ENCODE measurements around the gene ACOX2.
"Not testable (repeated sequence)": the region's sequence is repeated elsewhere in the genome, so short reads cannot be mapped to it uniquely, and the experiment has no call there.

ACOX2 gene

DNA sequence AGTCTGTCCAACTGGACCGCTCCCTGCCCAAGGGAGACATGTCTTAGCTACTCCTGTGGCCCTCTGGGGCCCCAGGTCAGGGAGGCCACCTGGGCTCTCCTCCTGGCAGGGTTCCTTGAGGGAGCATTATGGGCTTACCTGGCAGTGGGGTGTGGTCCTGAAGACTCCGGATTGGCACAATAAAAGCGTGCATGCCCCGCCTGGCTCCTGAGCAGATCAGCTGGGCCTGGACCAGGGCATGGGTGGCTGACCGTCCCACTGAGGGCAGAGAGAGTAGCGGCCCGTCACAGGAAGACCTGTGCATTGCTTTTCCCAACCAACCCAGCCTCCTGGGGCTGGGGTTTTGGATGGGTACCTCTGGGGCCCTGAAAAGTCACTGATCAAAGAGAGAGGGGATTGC, 5.4 kb downstream of the ACOX2 start:
- Histone ChIP-seq H3K4me1 (ENCODE audit: control insufficient read depth, insufficient read depth, low read length) (peaks cover 28% of the 10 kb centered on the region), H3K36me3 (ENCODE audit: control insufficient read depth, insufficient read depth, low read length, severe bottlenecking) (peaks cover 53% of the 10 kb centered on the region), H3K27me3 (replicated peaks; ENCODE audit: control insufficient read depth, insufficient read depth, low read length) (no peaks in the 10 kb centered on the region), H3K9ac (ENCODE audit: low read length) (no peak overlapping the region), H3K9me3 (ENCODE audit: control insufficient read depth, low read length) (no peaks in the 10 kb centered on the region), H3K4me3 (ENCODE audit: low read length) (no peak overlapping the region)
- DNase-seq (ENCODE audit: low read depth), result no peak

DNA sequence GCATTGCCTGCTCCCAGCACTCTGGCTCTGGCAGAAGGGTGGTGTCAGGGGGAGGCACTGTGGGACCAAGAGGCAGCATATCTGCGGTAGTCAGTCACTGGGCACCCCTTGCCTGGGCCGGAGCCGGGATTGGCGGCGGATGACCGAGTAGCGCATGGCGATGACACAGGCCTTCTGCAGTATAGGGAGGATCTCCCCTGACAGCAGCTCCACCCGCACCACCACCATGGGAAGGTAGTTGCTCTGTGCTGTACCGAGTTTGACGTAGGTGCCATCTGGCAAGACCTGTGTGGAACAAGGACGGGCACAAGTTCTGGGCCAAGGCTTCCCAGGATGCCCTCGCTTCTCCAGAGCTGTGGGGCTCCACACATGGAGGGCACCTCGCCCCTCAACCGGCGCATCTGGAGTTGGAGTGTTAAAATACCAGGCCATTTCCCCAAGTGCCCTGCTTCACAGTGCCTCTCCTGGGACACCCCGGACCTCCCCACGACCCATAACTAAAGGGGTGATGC, 6.6 kb downstream of the ACOX2 start:
- no peak for DNase-seq (ENCODE audit: low read depth)
- Histone ChIP-seq H3K4me1 (ENCODE audit: control insufficient read depth, insufficient read depth, low read length) (peaks cover 22% of the 10 kb centered on the region), H3K9me3 (ENCODE audit: control insufficient read depth, low read length) (no peaks in the 10 kb centered on the region), H3K9ac (ENCODE audit: low read length) (no peak overlapping the region), H3K36me3 (ENCODE audit: control insufficient read depth, insufficient read depth, low read length, severe bottlenecking) (peaks cover 61% of the 10 kb centered on the region), H3K27me3 (replicated peaks; ENCODE audit: control insufficient read depth, insufficient read depth, low read length) (no peaks in the 10 kb centered on the region), H3K4me3 (ENCODE audit: low read length) (no peak overlapping the region)

DNA sequence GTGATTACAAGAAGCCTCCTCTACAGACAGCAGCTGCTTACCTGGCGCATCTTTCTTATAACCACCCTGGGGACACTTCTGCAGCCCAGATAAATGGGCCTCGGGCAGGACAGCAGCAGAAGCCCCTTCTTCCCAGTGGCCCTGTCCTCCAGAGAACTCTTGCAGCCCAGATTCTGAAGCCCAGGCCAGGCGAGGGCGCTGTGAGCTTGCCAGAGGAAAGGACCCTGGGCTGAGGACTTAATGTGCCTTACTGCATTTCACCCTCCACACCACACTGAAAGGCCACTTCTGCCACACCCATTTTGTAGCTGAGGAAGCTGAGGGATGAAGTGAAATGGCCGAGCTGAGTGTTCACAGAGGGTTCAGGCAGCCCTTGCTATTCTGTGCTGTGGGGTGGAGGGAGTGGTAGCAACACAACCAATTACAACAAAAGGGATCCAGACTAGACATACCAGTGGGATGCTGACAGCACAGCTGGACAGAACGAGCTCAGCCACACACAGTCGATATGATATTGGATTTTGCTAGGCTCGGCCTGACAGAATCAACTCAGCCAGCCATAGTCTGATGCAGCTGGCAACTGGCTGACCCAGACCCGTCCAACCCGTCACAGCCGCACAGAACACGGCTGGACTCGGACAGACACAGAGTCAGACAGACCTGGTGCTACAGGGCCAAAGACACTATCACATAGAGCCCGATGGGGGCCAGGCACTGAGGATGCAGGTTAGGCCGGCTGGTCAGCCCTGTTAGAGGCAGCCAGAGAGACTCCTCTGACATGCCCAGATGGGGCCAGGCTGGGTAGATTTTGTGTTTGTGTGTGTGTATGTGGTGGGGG, 7.3 kb downstream of the ACOX2 start:
- Histone ChIP-seq H3K9ac (ENCODE audit: low read length) (no peak overlapping the region), H3K4me3 (ENCODE audit: low read length) (no peak overlapping the region), H3K9me3 (ENCODE audit: control insufficient read depth, low read length) (no peaks in the 10 kb centered on the region), H3K27me3 (replicated peaks; ENCODE audit: control insufficient read depth, insufficient read depth, low read length) (no peaks in the 10 kb centered on the region), H3K4me1 (ENCODE audit: control insufficient read depth, insufficient read depth, low read length) (peaks cover 19% of the 10 kb centered on the region), H3K36me3 (ENCODE audit: control insufficient read depth, insufficient read depth, low read length, severe bottlenecking) (peaks cover 64% of the 10 kb centered on the region)
- DNase-seq (ENCODE audit: low read depth), result peak; percentile 32

DNA sequence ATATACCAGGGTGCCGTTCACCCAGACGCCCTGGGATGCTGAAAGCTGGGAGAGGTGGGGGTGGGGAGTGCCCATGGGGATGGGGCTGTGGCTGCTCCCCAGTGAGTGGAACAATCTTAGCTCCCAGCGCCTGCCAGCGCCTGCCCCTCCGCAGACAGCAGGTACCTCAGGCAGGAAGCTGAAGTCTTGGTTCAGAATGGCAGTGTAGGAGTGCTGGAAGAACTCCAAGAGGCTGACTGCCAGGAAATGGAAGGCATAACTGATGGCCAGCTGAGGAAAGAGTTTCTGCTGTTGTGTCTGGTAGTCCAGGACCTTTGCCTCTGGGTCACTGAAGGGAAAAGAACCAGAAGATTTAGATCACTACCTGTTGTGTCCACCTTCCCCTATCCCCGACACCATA, 8.4 kb downstream of the ACOX2 start:
- Histone ChIP-seq H3K9ac (ENCODE audit: low read length) (no peak overlapping the region), H3K36me3 (ENCODE audit: control insufficient read depth, insufficient read depth, low read length, severe bottlenecking) (peaks cover 65% of the 10 kb centered on the region), H3K4me1 (ENCODE audit: control insufficient read depth, insufficient read depth, low read length) (peaks cover 19% of the 10 kb centered on the region), H3K4me3 (ENCODE audit: low read length) (no peak overlapping the region), H3K27me3 (replicated peaks; ENCODE audit: control insufficient read depth, insufficient read depth, low read length) (no peaks in the 10 kb centered on the region), H3K9me3 (ENCODE audit: control insufficient read depth, low read length) (no peaks in the 10 kb centered on the region)
- DNase-seq (ENCODE audit: low read depth), result peak; percentile 29

DNA sequence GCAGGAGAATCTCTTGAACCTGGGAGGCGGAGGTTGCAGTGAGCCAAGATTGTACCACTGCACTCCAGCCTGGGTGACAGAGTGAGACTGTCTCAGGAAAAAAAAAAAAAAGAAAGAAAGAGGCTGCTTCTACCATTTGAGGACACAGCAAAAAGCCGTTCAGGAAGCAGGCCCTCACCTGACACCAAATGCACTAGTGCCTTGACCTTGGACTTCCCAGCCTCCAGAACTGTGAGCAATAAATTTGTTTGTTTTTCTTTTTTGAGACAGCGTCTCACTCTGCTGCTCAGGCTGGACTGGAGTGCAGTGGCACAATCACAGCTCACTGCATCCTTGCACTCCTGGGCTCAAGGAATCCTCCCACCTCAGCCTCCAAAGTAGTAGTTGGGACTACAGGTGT, 9.6 kb downstream of the ACOX2 start:
- H3K4me3 ChIP-seq (ENCODE audit: low read length); H3K27me3 ChIP-seq (replicated peaks; ENCODE audit: control insufficient read depth, insufficient read depth, low read length); H3K9ac ChIP-seq (ENCODE audit: low read length); H3K9me3 ChIP-seq (ENCODE audit: control insufficient read depth, low read length); DNase-seq (ENCODE audit: low read depth): not testable (repeated sequence)
- peaks cover 17% of the 10 kb centered on the region for H3K4me1 ChIP-seq (ENCODE audit: control insufficient read depth, insufficient read depth, low read length)
- peaks cover 70% of the 10 kb centered on the region for H3K36me3 ChIP-seq (ENCODE audit: control insufficient read depth, insufficient read depth, low read length, severe bottlenecking)

DNA sequence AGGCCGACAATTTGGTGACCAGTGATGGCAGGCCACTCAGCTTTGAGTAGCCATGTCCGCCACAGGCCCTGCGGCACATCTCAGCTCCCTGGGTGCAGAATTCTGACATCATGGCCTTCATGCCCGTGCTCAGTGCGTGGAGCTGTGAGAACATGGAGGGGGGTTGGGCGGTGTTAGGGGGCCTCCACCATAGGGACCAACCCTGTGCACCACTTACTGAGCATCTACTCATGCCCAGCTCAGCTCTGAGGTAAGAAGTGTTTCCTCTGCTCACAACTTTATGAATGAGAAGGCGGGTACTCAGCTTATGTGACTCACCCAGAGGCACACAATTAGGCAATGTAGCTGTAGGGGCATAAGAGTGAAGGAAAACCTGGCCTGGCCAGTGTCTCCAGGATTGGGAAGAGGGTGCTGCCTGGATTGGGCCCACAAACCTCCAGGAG, 10.5 kb downstream of the ACOX2 start:
- Histone ChIP-seq H3K9me3 (ENCODE audit: control insufficient read depth, low read length) (no peaks in the 10 kb centered on the region), H3K36me3 (ENCODE audit: control insufficient read depth, insufficient read depth, low read length, severe bottlenecking) (peaks cover 72% of the 10 kb centered on the region), H3K4me3 (ENCODE audit: low read length) (no peak overlapping the region), H3K27me3 (replicated peaks; ENCODE audit: control insufficient read depth, insufficient read depth, low read length) (no peaks in the 10 kb centered on the region), H3K4me1 (ENCODE audit: control insufficient read depth, insufficient read depth, low read length) (peaks cover 18% of the 10 kb centered on the region), H3K9ac (ENCODE audit: low read length) (no peak overlapping the region)
- peak; percentile 83 for DNase-seq (ENCODE audit: low read depth)

DNA sequence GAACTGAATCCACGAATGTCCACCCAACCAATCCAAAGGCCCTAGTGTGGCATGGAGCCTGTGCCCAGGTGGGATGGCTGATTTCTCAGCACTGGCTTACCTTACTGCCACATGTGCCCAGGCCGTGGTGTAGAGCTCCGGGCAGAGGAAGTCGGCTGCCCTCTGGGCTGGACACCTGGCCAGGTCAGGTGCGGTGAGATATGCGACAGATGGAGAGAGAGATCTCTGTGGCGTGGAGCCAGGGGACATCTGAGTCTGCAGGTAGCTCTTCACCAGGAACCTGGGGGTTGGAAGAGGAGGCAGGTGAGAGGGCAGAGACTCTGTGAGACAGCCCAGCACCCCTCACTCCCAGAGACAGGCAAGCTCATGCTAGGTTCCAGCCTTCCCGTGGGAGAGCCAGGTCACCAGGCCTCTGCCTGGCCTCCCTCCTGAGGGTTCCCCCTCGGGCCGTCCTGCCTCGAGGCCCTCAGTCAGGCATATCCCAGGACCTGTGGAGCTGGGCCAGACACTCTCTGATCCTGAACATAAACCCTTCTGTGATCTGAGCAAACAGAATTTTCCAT, 12.6 kb downstream of the ACOX2 start:
- no peaks in the 10 kb centered on the region for H3K9me3 ChIP-seq (ENCODE audit: control insufficient read depth, low read length)
- H3K36me3 ChIP-seq (ENCODE audit: control insufficient read depth, insufficient read depth, low read length, severe bottlenecking), result peaks cover 73% of the 10 kb centered on the region
- no peak overlapping the region for H3K9ac ChIP-seq (ENCODE audit: low read length)
- no peak overlapping the region for H3K4me3 ChIP-seq (ENCODE audit: low read length)
- H3K4me1 ChIP-seq (ENCODE audit: control insufficient read depth, insufficient read depth, low read length), result peaks cover 18% of the 10 kb centered on the region
- H3K27me3 ChIP-seq (replicated peaks; ENCODE audit: control insufficient read depth, insufficient read depth, low read length), result no peaks in the 10 kb centered on the region
- DNase-seq (ENCODE audit: low read depth), result no peak

DNA sequence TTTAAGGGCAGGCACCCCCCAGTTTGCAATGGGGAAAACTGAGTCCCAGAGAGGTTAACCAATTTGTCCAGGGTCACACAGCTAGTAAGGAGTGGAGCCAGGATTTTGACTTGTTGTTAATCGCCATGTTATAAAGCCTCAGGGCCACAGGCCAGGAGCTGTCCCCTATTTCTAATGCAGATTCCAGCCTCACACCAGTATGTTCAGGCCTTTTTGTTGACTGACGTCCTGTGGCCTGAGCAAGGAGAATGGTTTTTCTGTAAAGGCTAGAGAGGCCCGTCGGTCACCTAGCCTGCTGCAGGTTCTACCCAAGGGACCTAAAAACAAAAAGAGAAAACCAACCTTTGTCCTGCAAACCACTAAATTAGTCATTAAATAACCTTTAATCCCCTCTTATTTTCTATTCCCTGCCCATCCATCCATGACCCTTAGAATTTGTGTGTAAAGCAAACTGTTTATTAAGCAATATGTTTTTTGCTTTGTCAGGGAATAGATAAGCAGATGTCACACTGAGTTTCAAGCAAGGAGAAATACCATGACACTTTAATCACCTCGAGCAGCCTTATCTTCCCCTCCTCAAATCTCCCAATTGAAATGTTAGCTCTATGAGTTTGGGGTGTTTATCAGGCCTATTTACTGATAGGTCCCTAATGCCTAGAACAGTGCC, 14.1 kb downstream of the ACOX2 start:
- H3K9me3 ChIP-seq (ENCODE audit: control insufficient read depth, low read length), result no peaks in the 10 kb centered on the region
- no peaks in the 10 kb centered on the region for H3K27me3 ChIP-seq (replicated peaks; ENCODE audit: control insufficient read depth, insufficient read depth, low read length)
- peaks cover 69% of the 10 kb centered on the region for H3K36me3 ChIP-seq (ENCODE audit: control insufficient read depth, insufficient read depth, low read length, severe bottlenecking)
- H3K9ac ChIP-seq (ENCODE audit: low read length), result no peak overlapping the region
- no peak for DNase-seq (ENCODE audit: low read depth)
- H3K4me3 ChIP-seq (ENCODE audit: low read length), result no peak overlapping the region
- peaks cover 25% of the 10 kb centered on the region for H3K4me1 ChIP-seq (ENCODE audit: control insufficient read depth, insufficient read depth, low read length)

DNA sequence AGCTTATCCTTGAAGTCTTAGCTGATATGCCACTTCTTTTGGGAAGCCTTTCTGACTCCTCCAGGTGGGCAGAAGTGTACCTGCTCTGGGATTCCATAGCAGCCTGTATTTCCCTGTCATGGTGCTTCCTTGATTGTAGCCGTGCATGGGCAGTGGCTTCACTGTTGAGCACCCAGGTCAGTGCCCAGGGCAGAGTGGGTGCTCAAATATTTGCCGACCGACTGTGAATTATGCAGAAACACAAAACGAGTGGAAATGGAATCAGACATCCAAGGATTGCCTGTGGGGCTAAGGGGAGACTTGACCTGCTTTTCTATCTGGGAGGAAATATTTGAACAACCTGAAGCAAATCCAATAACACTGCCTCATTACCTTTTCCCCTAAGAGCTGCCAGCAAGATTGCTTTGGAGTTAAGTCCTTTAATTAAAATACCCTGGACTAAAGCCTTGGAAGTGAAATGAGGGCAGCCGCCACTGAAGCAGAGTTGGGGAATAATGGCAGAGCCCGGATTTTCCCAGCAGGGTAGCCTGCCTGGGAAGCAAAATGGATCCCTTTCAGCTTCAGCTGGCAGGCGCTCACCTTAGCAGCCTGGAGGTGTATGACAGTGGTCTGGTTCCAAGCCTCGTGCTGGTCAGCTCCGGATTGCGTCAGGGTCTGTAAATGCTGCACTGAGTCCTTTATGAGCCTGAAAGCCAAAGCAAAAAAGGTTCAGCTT, 14.9 kb downstream of the ACOX2 start:
- DNase-seq (ENCODE audit: low read depth), result no peak
- Histone ChIP-seq H3K36me3 (ENCODE audit: control insufficient read depth, insufficient read depth, low read length, severe bottlenecking) (peaks cover 71% of the 10 kb centered on the region), H3K9ac (ENCODE audit: low read length) (no peak overlapping the region), H3K9me3 (ENCODE audit: control insufficient read depth, low read length) (no peaks in the 10 kb centered on the region), H3K4me3 (ENCODE audit: low read length) (no peak overlapping the region), H3K4me1 (ENCODE audit: control insufficient read depth, insufficient read depth, low read length) (peaks cover 25% of the 10 kb centered on the region), H3K27me3 (replicated peaks; ENCODE audit: control insufficient read depth, insufficient read depth, low read length) (no peaks in the 10 kb centered on the region)

DNA sequence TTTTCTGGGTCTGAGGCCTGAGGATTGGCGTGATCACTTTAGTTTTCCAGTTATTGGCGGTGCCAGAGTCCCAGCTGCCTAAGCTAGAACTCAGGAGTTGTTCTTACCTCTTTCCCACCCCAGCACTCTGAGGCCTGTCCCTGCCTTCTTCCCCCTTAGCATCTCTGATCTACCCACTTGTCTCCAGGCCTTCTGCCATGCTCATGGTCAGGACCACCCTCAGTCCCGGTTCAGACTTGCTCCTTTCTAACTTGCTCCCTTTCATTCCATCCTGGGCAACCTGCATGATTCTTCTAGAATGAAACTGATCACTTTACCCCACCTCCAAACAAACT, 15.7 kb downstream of the ACOX2 start:
- no peaks in the 10 kb centered on the region for H3K27me3 ChIP-seq (replicated peaks; ENCODE audit: control insufficient read depth, insufficient read depth, low read length)
- peaks cover 18% of the 10 kb centered on the region for H3K4me1 ChIP-seq (ENCODE audit: control insufficient read depth, insufficient read depth, low read length)
- H3K9ac ChIP-seq (ENCODE audit: low read length), result no peak overlapping the region
- no peak for DNase-seq (ENCODE audit: low read depth)
- H3K4me3 ChIP-seq (ENCODE audit: low read length), result no peak overlapping the region
- no peaks in the 10 kb centered on the region for H3K9me3 ChIP-seq (ENCODE audit: control insufficient read depth, low read length)
- H3K36me3 ChIP-seq (ENCODE audit: control insufficient read depth, insufficient read depth, low read length, severe bottlenecking), result peaks cover 75% of the 10 kb centered on the region
